Osteoblast (primary cell): ENCODE measurements around the gene ASXL2. TPM values are rescaled to one million over a fixed set of nuclear protein-coding genes. Genes with fewer than 3 reads are reported as not detected.

Source experiments
- DNase-seq: peaks from one replicate; pipeline ENCODE4 v3.0.0; 2011; ENCODE audit warnings: low spot score, mixed read lengths; ENCODE audit not compliant: insufficient read length; ENCODE audit errors: missing footprints
- H2AFZ ChIP-seq: 2 replicates; pipeline ENCODE4 v1.6.0; 2011; ENCODE audit warnings: mild to moderate bottlenecking, low read length
- H3K27ac ChIP-seq: 2 replicates; pipeline ENCODE4 v1.5.1; 2011; ENCODE audit warnings: mild to moderate bottlenecking, low read depth, low read length, moderate library complexity
- H3K27me3 ChIP-seq: 2 replicates; pipeline ENCODE4 v1.6.0; 2012; ENCODE audit warnings: mild to moderate bottlenecking, control low read depth, inconsistent platforms, low read length, moderate library complexity; ENCODE audit not compliant: insufficient read depth
- H3K36me3 ChIP-seq: 2 replicates; pipeline ENCODE4 v1.5.1; 2011; ENCODE audit warnings: mild to moderate bottlenecking, low read length, control low read depth, moderate library complexity; ENCODE audit not compliant: insufficient read depth
- H3K4me1 ChIP-seq: 2 replicates; pipeline ENCODE4 v1.5.1; 2011; ENCODE audit warnings: mild to moderate bottlenecking, low read length, control low read depth, moderate library complexity; ENCODE audit not compliant: insufficient read depth
- H3K4me2 ChIP-seq: 2 replicates; pipeline ENCODE4 v1.6.0; 2011; ENCODE audit warnings: mild to moderate bottlenecking, low read length; ENCODE audit not compliant: insufficient read depth
- H3K4me3 ChIP-seq: fragments of 200-600 bp; sonication (generic); 3 replicates; pipeline ENCODE4 v1.5.1; 2012; ENCODE audit warnings: mild to moderate bottlenecking, low read length, inconsistent platforms; ENCODE audit not compliant: insufficient read depth
- H3K79me2 ChIP-seq: 2 replicates; pipeline ENCODE4 v1.6.0; 2012; ENCODE audit warnings: mild to moderate bottlenecking, low read length, control low read depth, inconsistent platforms; ENCODE audit not compliant: insufficient read depth
- H3K9me3 ChIP-seq: 2 replicates; pipeline ENCODE4 v1.5.1; 2011; ENCODE audit warnings: low read depth, low read length, control low read depth
- H4K20me1 ChIP-seq: 2 replicates; pipeline ENCODE4 v1.6.0; 2012; ENCODE audit warnings: mild to moderate bottlenecking, low read length, control low read depth; ENCODE audit not compliant: insufficient read depth
- total RNA-seq: library from RNA; depleted of rRNA; stranded (reverse); fragments of >200 nt; gene quantifications from 2 replicates; pipeline ENCODE4 v1.2.3, GENCODE V29; 2012
- TF ChIP-seq, protein P1 (sequence below): IDR thresholded peaks from 2 replicates; pipeline ENCODE4 v1.5.1; 2011; ENCODE audit warnings: mild to moderate bottlenecking, low read depth, low read length, moderate library complexity; ENCODE audit errors: extremely low read depth

Gene ASXL2
- total RNA-seq, 1 donor = 13.0 TPM

DNA sequence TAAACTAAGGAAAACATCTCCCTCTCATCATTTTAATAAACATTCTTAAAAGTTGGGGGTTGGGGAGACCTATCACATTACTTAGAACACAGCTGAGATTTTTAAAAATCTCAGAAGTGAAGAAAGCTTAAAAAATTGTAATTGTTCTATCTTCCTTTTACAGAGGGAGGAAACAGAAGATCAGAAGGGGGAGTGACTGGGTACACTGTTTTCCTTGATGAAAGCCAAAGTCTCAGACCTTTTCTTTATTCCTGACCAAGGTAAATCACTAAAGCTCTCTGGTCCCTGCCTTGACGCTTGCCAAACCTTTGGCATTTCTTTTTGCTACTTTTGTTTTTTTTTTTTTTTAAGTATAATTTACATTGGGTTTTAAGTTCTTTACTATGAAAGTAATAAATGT is 119.9 kb downstream of the ASXL2 start:
- Histone ChIP-seq H3K9me3 (no peaks in the 10 kb centered on the region), H3K4me1 (no peaks in the 10 kb centered on the region), H3K4me3 (no peak overlapping the region), H3K79me2 (no peaks in the 10 kb centered on the region), H2AFZ (no peak overlapping the region), H3K27ac (no peak overlapping the region), H4K20me1 (no peaks in the 10 kb centered on the region), H3K36me3 (peaks cover 24% of the 10 kb centered on the region), H3K27me3 (no peaks in the 10 kb centered on the region), H3K4me2 (no peak overlapping the region)
- TF ChIP-seq, protein P1, sequence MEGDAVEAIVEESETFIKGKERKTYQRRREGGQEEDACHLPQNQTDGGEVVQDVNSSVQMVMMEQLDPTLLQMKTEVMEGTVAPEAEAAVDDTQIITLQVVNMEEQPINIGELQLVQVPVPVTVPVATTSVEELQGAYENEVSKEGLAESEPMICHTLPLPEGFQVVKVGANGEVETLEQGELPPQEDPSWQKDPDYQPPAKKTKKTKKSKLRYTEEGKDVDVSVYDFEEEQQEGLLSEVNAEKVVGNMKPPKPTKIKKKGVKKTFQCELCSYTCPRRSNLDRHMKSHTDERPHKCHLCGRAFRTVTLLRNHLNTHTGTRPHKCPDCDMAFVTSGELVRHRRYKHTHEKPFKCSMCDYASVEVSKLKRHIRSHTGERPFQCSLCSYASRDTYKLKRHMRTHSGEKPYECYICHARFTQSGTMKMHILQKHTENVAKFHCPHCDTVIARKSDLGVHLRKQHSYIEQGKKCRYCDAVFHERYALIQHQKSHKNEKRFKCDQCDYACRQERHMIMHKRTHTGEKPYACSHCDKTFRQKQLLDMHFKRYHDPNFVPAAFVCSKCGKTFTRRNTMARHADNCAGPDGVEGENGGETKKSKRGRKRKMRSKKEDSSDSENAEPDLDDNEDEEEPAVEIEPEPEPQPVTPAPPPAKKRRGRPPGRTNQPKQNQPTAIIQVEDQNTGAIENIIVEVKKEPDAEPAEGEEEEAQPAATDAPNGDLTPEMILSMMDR = no peak
- DNase-seq = no peak

DNA sequence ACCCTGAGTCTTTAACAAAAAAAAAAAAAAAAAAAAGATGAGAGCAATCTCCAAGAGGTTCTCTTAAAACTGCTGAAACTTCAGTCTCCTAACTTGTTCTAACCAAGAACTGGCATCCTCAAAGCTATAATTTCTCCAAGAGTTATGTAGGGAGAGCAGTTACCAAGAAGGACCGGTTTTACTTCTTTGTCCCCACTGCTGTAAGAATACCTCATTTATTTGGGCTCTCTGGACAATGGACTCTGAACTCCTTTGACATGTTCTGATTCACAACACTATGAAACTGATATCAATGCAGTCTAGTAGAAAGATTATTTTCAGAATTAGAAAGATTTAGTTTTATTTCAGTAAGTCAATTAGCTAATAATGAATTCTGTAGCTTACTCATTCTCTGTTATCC is 120.4 kb downstream of the ASXL2 start:
- Histone ChIP-seq H3K27ac (no peak overlapping the region), H3K4me2 (no peak overlapping the region), H3K27me3 (no peaks in the 10 kb centered on the region), H4K20me1 (no peaks in the 10 kb centered on the region), H3K36me3 (peaks cover 24% of the 10 kb centered on the region), H2AFZ (no peak overlapping the region), H3K9me3 (no peaks in the 10 kb centered on the region), H3K4me3 (no peak overlapping the region), H3K79me2 (no peaks in the 10 kb centered on the region), H3K4me1 (no peaks in the 10 kb centered on the region)
- no peak for DNase-seq
- TF ChIP-seq, protein P1 = no peak

DNA sequence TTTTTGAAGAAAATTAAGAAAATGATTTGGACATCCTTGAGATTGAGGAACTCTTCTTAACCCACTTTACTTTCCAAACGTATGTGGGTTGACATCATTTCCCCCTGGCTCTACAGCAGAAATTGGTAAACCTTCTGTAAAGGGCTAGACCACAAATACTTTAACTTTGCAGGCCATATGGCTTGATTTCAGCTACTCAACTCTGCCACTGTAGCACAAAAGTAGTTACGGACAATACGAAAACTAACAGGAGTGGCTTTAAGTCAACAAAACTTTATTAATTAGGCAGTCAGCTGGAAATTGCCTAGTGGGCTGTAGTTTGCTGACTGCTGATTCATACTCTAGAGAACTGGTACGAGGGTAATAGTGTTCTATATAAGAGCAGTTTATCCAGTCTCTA is 121.8 kb downstream of the ASXL2 start:
- no peaks in the 10 kb centered on the region for H3K4me1 ChIP-seq
- H3K27me3 ChIP-seq = no peaks in the 10 kb centered on the region
- TF ChIP-seq, protein P1 = no peak
- no peak for DNase-seq
- no peak overlapping the region for H2AFZ ChIP-seq
- no peak overlapping the region for H3K4me3 ChIP-seq
- H4K20me1 ChIP-seq = no peaks in the 10 kb centered on the region
- H3K79me2 ChIP-seq = no peaks in the 10 kb centered on the region
- H3K36me3 ChIP-seq = peaks cover 28% of the 10 kb centered on the region
- no peak overlapping the region for H3K27ac ChIP-seq
- H3K9me3 ChIP-seq = no peaks in the 10 kb centered on the region
- H3K4me2 ChIP-seq = no peak overlapping the region

DNA sequence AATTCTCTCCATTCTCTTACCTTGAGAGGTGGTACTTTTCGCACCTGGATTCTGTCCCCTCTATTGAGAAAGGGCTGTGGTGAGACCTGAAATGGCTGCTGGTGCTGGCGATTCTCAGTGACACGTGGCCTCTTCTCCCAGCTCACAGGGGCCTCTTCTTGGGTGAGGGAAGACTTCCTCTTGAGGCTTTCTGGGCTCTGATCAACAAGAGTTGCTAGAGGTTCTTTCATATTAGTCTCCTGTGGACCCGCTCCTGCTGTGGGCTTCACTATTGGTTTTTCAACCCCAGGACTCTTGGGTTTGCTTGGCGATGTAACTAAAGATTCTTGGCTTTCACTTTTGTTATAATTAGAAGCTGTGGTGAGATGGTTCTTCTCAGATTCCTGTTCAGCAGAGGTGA is 128.6 kb downstream of the ASXL2 start:
- TF ChIP-seq, protein P1 = no peak
- no peak overlapping the region for H2AFZ ChIP-seq
- H4K20me1 ChIP-seq = no peaks in the 10 kb centered on the region
- H3K4me1 ChIP-seq = no peaks in the 10 kb centered on the region
- no peaks in the 10 kb centered on the region for H3K9me3 ChIP-seq
- H3K4me3 ChIP-seq = no peak overlapping the region
- no peak for DNase-seq
- no peak overlapping the region for H3K27ac ChIP-seq
- peaks cover 29% of the 10 kb centered on the region for H3K36me3 ChIP-seq
- H3K27me3 ChIP-seq = no peaks in the 10 kb centered on the region
- no peaks in the 10 kb centered on the region for H3K79me2 ChIP-seq
- no peak overlapping the region for H3K4me2 ChIP-seq
